OCI-LY7 (cell line): ENCODE results near the gene SPNS1. TPM values are rescaled to one million over a fixed set of nuclear protein-coding genes. Genes with fewer than 3 reads are reported as not detected.

ENCODE experiments used
- BruUV-seq: library from RNA; stranded (reverse); fragments of 400-500 nt; replicated peaks from 2 replicates; lab custom pipeline; 2021; lab: Mats Ljungman, UMichigan
- CTCF ChIA-PET: fragments of 300-600 bp; sonication (Branson Sonifier 250); formaldehyde crosslinking; loops from one replicate; lab custom pipeline; 2022; ENCODE audit warnings: antibody characterized with exemption; ENCODE audit not compliant: unreplicated experiment; lab: Charles Lee
- POLR2A ChIA-PET: fragments of 300-600 bp; sonication (Branson Sonifier 250); formaldehyde crosslinking; loops from one replicate; lab custom pipeline; 2022; ENCODE audit warnings: antibody characterized with exemption; lab: Charles Lee
- DNase-seq: peaks from one replicate; pipeline ENCODE4 v3.0.0-alpha.2; 2015; ENCODE audit warnings: low spot score
- H2AFZ ChIP-seq: fragments of 200-600 bp; sonication (generic), shearing (Covaris generic); 2 replicates; pipeline ENCODE4 v1.6.1; 2014; ENCODE audit warnings: mild to moderate bottlenecking, antibody characterized with exemption, low read length, moderate library complexity
- H3K27ac ChIP-seq: fragments of 200-600 bp; sonication (generic); 2 replicates; pipeline ENCODE4 v1.5.1; 2014; ENCODE audit warnings: mixed run types, low read depth, mild to moderate bottlenecking, moderate library complexity, low read length, inconsistent platforms; ENCODE audit not compliant: poor library complexity, severe bottlenecking
- H3K36me3 ChIP-seq: fragments of 200-600 bp; sonication (generic); 2 replicates; pipeline ENCODE4 v1.6.1; 2014; ENCODE audit warnings: mild to moderate bottlenecking, antibody characterized with exemption, low read length, moderate library complexity, mixed read lengths; ENCODE audit not compliant: insufficient read depth
- H3K4me1 ChIP-seq: fragments of 200-600 bp; sonication (generic); 2 replicates; pipeline ENCODE4 v1.5.1; 2014; ENCODE audit warnings: mild to moderate bottlenecking, low read length; ENCODE audit not compliant: insufficient read depth, poor library complexity, severe bottlenecking
- H3K4me2 ChIP-seq: fragments of 200-600 bp; sonication (generic); 2 replicates; pipeline ENCODE4 v1.6.1; 2014; ENCODE audit warnings: mild to moderate bottlenecking, low read length
- H3K4me3 ChIP-seq: fragments of 200-600 bp; sonication (generic); 2 replicates; pipeline ENCODE4 v1.5.1; 2014; ENCODE audit warnings: mild to moderate bottlenecking, low read depth, low read length; ENCODE audit not compliant: poor library complexity, severe bottlenecking
- H3K79me2 ChIP-seq: fragments of 200-600 bp; sonication (generic); 2 replicates; pipeline ENCODE4 v1.6.1; 2016; ENCODE audit warnings: low read depth, mild to moderate bottlenecking, low read length, moderate library complexity, mixed read lengths; ENCODE audit not compliant: insufficient read depth
- H3K9me2 ChIP-seq: fragments of 200-600 bp; sonication (generic); 2 replicates; pipeline ENCODE4 v1.6.1; 2016; ENCODE audit warnings: mild to moderate bottlenecking, low read length, mixed read lengths; ENCODE audit not compliant: insufficient read depth
- H3K9me3 ChIP-seq: fragments of 200-600 bp; sonication (generic); 2 replicates; pipeline ENCODE4 v1.6.1; 2014; ENCODE audit warnings: mild to moderate bottlenecking, mixed run types, low read length, mixed read lengths
- H4K20me1 ChIP-seq: fragments of 200-600 bp; sonication (generic); 2 replicates; pipeline ENCODE4 v1.6.1; 2014; ENCODE audit warnings: mild to moderate bottlenecking, antibody characterized with exemption, low read length, moderate library complexity, mixed read lengths; ENCODE audit not compliant: insufficient read depth
- EZH2phosphoT487 ChIP-seq: fragments of 200-600 bp; sonication (generic); IDR thresholded peaks from 2 replicates; pipeline ENCODE4 v1.6.1; 2018; ENCODE audit warnings: low read depth, borderline replicate concordance, mild to moderate bottlenecking, mixed run types, antibody characterized with exemption, low read length, moderate library complexity, mixed read lengths
- intact Hi-C: fragments of 100-400 bp; cut with micrococcal nuclease; formaldehyde crosslinking; loops from one replicate; pipeline ENCODE4 v1.10.0; 2022; ENCODE audit not compliant: unreplicated experiment
- total RNA-seq, 2 experiments: library from RNA; depleted of rRNA in 1 of 2; stranded (reverse); fragments of >200 nt in 1 of 2; shearing (Covaris generic) in 1 of 2; gene quantifications; 2 replicates each; pipeline ENCODE4 v1.2.3, GENCODE V29; 2014 to 2022
- TF ChIP-seq, protein P1 (sequence below): fragments of 200-600 bp; sonication (generic); conservative IDR thresholded peaks from 2 replicates; pipeline ENCODE4 v1.5.1; 2014; ENCODE audit warnings: mild to moderate bottlenecking, antibody characterized with exemption, low read length, moderate library complexity, mixed read lengths

SPNS1 gene
- total RNA-seq, 2 experiments from 2014 or later, result 20.1 to 20.4 TPM

DNA sequence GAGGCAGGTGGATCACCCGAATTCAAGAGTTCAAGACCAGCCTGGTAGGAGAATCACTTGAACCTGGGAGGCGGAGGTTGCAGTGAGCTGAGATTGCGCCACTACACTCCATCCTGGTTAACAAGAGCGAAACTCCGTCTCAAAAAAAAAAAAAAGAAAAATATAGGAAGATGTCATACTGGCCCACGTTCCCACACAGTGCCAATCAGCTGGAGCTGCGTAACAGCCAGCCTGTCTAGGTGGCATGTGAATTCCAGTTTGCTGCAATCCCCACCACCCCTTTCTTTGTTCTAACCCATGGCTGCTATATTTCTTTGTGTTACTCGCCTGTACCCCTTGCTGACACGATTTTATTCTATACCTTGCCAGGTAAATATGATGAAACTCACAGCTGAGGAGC, 16.4 kb upstream of the SPNS1 start:
- no peaks in the 10 kb centered on the region for H4K20me1 ChIP-seq
- H3K4me2 ChIP-seq, result no peak overlapping the region
- intact Hi-C loops, result no loop called here
- CTCF ChIA-PET, result interaction anchor here (0.9 kb wide), 1 partner anchor 16 kb away, joined by 5 read pairs; the partner anchor contains the start of gene SPNS1
- H2AFZ ChIP-seq, result no peak overlapping the region
- H3K9me3 ChIP-seq, result no peaks in the 10 kb centered on the region
- no peak overlapping the region for H3K4me3 ChIP-seq
- no peaks in the 10 kb centered on the region for H3K9me2 ChIP-seq
- no peak overlapping the region for H3K27ac ChIP-seq
- POLR2A ChIA-PET, result interaction anchor here (0.6 kb wide), 1 partner anchor 14 kb away, joined by 3 read pairs; no protein-coding TSS in a partner anchor
- H3K79me2 ChIP-seq, result peaks cover 3% of the 10 kb centered on the region; the same call in 1 of the 2 replicates
- TF ChIP-seq, protein P1, sequence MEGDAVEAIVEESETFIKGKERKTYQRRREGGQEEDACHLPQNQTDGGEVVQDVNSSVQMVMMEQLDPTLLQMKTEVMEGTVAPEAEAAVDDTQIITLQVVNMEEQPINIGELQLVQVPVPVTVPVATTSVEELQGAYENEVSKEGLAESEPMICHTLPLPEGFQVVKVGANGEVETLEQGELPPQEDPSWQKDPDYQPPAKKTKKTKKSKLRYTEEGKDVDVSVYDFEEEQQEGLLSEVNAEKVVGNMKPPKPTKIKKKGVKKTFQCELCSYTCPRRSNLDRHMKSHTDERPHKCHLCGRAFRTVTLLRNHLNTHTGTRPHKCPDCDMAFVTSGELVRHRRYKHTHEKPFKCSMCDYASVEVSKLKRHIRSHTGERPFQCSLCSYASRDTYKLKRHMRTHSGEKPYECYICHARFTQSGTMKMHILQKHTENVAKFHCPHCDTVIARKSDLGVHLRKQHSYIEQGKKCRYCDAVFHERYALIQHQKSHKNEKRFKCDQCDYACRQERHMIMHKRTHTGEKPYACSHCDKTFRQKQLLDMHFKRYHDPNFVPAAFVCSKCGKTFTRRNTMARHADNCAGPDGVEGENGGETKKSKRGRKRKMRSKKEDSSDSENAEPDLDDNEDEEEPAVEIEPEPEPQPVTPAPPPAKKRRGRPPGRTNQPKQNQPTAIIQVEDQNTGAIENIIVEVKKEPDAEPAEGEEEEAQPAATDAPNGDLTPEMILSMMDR, result no peak
- TF ChIP-seq EZH2phosphoT487, result no peak
- BruUV-seq, result TSS peak; percentile 39
- no peaks in the 10 kb centered on the region for H3K4me1 ChIP-seq
- H3K36me3 ChIP-seq, result peaks cover 94% of the 10 kb centered on the region
- no peak for DNase-seq

DNA sequence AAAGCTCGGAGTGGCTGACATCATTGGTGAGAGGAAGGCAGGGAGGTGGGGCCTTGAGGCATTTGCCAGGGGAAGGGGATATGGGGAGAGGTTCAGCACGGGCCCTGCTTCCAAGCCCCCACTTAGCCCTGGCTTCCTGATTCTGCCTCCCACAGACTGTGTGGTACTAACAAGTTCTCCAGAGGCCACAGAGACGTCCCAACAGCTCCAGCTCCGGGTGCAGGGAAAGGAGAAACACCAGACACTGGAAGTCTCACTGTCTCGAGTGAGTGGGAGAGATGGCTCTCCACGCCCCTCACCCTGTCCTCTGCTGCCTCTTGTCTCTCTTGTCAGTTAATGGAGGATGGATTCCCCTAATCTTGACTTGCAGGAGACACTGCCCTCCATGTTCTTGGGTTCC, 15.7 kb upstream of the SPNS1 start:
- DNase-seq, result no peak
- Histone ChIP-seq H3K36me3 (peaks cover 94% of the 10 kb centered on the region), H3K79me2 (no peaks in the 10 kb centered on the region), H3K4me1 (no peaks in the 10 kb centered on the region), H3K4me3 (no peak overlapping the region), H3K27ac (no peak overlapping the region), H3K9me2 (no peaks in the 10 kb centered on the region), H3K9me3 (no peaks in the 10 kb centered on the region), H2AFZ (no peak overlapping the region), H4K20me1 (no peaks in the 10 kb centered on the region), H3K4me2 (no peak overlapping the region)
- ChIA-PET CTCF (interaction anchor here (0.9 kb wide), 1 partner anchor 16 kb away, joined by 5 read pairs; the partner anchor contains the start of gene SPNS1), POLR2A (no interaction called here)
- TF ChIP-seq, protein P1, result no peak
- no peak for TF ChIP-seq EZH2phosphoT487
- BruUV-seq, result no TSS peak
- intact Hi-C loops, result no loop called here

DNA sequence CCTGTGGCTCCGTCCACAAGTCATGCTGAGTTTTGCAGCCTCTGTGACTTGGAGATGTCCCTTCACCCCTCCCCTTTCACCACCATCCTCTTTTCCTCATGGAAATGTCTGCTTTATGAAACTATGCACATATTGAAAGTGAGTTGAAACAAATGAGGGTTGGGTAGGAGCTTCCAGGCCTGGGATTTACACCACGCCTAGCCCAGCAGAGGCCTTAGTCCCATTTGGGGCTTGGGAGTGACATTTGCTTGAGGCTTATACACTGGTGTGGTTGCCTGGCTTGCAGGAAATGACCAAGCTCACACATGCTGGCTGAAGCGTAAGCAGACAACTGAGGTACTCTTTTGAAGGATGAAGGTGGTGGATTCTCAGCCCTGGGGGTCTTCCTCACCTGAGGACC, 10.5 kb upstream of the SPNS1 start:
- H4K20me1 ChIP-seq, result no peaks in the 10 kb centered on the region; the same call in 1 of the 2 replicates
- ChIA-PET CTCF (no interaction called here), POLR2A (no interaction called here)
- H3K27ac ChIP-seq, result no peak overlapping the region
- peaks cover 59% of the 10 kb centered on the region for H3K36me3 ChIP-seq
- no peak overlapping the region for H3K4me3 ChIP-seq
- H3K79me2 ChIP-seq, result no peaks in the 10 kb centered on the region
- BruUV-seq, result TSS peak; percentile 59
- H3K4me1 ChIP-seq, result no peaks in the 10 kb centered on the region
- no peaks in the 10 kb centered on the region for H3K9me3 ChIP-seq
- no peak for DNase-seq
- no peak overlapping the region for H2AFZ ChIP-seq
- TF ChIP-seq, protein P1, result no peak
- TF ChIP-seq EZH2phosphoT487, result no peak
- intact Hi-C loops, result no loop called here
- H3K9me2 ChIP-seq, result no peaks in the 10 kb centered on the region
- H3K4me2 ChIP-seq, result no peak overlapping the region
